ENCODE data around the gene PDAP1.
A peak's percentile ranks its signal among the peaks of the same experiment; 100 is the strongest.
"Not testable (repeated sequence)": the region's sequence is repeated elsewhere in the genome, so short reads cannot be mapped to it uniquely, and the experiment has no call there.

The PDAP1 gene

DNA sequence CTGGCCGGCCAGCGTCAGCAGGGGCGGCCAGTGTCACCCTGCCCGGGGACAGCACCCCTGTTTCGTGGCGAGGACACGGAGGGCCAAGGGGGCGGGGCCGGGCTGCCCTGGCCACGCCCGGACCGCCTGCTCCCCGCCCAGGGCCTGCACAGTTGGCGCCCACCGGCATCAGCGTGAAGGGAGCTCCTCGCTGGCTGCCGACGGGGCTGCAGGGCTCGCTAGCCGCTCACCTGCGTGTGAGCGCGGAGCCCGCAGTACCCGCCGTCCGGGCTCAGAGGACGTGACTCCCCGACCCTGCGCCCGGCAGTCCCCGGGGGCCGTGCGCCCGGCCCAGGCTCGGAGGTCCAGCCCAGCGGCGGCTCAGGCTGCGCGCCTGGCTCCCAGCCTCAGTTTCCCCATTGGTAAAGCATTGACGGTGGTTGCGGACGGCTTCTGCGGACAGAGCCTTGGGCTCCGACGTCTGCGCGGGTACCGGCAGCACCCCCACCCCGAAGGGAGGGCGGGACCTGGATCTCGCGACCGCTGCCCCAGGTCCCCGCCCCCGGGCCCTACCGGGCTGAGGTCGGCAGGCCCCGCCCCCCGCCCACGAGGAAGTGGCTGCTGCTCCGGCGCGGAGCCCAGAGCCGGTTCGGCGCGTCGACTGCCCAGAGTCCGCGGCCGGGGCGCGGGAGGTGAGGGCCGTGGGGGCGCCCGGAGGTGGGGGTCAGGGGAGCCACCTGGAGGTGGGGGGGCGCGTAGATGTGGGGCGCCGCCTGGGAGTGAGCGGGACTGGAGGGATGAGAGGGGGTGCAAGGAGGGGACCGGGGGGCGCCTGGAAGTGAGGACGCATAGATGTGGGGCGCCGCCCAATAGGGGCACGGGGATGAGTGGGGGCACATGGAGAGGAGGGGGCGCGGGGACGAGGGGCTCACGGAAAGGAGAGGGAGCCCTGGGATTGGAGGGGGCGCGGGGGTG is 34.0 kb downstream of the PDAP1 start, which contains the start of gene ARPC1B:
TSS of gene ARPC1B (plus strand) at position 620 of the 954 bp plus-strand sequence. CDS start 10,985 bp downstream, outside the sequence.
- DNase-seq: peak; percentile 97

DNA sequence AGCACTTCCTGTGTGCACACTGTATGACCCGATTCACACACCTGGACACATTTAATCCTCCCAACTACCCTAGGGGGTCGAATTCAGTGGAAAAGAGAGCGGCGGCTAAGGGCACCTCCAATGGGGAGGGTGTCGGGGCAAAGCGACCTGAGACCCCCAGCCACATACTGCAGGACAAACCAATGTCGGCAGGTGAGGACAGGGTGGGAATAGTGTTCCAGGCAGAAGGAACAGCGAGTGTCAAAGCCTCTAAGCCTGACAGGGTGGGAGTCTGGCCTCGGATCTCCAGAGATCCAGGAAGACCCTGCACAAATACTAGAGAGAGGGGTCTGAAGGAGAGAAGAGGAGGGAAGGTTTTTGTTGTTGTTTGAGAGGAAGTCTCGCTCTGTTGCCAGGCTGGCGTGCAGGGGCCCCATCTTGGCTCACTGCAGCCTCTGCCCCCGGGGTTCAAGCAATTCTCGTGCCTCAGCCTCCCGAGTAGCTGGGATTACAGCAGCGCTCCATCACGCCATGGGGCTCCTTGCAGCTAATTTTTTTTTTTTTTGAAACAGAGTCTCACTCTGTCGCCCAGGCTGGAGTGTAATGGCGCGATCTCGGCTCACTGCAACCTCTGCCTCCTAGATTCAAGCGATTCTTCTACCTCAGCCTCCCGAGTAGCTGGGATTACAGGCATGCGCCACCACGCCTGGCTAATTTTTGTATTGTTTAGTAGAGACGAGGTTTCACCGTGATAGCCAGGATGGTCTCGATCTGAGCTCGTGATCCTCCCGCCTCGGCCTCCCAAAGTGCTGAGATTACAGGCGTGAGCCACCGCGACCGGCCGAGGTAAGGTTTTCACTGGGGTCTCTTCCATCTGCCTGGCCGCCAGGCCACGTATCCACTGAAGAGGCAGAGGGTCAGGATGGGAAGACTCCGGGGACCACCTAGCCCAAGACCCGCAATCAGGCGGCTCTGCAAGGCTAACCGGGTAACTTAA is 35.0 kb downstream of the PDAP1 start:
- peak; percentile 68 for DNase-seq

DNA sequence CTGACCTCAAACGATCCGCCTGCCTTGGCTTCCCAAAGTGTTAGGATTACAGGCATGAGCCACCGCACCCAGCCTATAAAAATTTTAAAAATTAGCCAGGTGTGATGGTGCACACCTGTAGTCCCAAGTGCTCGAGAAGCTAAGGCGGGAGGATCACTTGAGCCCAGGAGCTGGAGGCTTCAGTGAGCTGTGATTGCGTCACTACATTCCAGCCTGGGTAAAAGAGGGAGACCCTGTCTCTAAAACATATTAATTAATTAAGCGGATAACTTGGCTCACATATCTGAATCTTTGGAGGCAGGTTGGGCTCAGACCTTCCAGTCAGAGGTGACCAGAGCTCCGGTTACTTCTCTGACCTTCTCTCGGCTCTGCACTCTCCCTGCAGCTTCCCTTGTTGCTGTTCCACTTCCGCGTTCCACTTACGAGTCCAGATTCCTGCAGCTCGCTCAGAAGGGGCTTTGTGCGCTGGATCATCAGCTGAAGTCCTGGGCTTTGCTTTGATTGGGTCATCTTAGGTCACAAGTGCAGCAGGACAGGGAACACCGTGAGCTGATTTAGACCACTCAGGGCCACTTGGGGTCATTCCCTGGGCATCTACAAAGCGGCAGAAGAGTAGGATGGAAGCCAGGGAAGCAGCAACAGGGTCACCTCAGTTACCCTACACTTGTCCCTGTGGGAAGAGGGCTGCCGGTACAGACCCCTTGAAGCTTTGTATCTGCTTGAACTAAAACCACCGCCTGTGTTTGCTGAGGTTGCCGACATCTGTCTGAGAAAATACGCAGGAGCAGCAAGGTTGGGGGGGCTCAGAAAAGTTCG is 35.9 kb downstream of the PDAP1 start:
- peak; percentile 94 for DNase-seq

DNA sequence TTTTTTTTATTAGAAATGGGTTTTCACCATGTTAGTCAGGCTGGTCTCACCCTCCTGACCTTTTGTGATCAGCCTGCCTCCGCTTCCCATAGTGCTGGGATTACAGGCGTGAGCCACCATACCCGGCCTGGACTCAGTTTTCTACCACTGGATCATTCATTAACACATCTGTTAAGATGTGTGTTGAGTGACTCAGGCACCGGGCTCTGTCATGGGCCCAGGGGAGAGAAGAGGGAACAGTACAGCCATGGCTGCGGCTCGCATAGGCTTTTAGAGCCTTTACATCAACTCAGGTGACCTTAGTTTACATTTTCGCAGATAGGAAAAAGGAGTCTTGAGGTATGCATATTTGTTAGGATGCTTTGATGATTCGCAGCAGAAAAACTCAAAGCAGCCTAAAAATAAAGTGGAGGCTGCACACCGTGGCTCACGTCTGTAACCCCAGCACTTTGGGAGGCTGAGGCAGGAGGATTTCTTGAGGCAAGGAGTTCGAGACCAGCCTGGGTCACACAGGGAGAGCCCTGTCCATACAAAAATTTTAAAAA is 36.9 kb downstream of the PDAP1 start:
- DNase-seq: peak; percentile 29

GRCh38 chr7:99369767-99370391 is 38.5 kb downstream of the PDAP1 start:
- no peak for DNase-seq

DNA sequence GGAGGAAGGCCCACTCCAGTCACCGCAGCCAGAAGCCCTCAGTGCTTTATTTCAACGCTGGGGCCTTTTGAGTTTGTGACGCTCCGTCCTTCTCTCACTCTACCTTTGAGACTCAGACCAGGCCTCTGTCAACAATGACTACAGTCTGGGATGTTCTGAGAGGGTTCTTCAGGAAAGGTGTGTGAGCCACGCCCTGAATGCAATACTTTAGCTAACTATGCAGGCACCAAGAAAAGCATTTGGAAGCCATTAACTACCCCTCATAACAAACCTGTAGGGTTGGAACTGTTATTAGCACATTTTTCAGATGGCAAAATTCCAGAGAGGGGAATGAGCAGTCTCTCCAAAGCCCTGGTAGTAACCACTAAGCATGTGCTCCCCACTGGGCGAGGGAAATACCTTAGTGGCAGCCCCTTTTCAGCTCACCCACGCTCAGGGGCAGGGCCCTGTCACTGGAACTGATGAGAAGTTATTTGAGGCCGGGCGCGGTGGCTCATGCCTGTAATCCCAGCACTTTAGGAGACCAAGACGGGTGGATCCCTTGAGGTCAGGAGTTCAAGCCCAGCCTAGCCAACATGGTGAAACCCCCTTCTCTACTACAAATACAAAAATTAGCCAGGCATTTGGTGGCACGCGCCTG is 39.5 kb downstream of the PDAP1 start:
- no peak for DNase-seq

DNA sequence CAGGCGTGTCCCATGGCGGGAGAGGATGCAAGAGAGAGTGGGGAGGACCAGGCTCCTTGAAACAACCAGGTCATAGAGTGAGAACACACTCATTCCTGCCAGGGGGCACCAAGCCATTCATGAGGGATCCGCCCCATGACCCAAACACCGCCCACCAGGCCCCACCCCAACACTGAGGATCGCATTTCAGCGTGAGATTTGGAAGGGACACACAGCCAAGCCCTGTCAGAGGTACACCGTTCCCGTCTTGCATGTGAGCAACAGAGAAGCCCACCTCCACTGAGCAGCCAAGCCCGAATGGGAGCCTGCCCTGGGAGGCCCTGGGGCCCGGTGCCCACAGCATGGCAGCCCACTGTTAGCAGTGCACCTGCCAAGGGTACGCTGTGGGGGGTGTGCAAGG is 41.8 kb downstream of the PDAP1 start:
- no peak for DNase-seq

DNA sequence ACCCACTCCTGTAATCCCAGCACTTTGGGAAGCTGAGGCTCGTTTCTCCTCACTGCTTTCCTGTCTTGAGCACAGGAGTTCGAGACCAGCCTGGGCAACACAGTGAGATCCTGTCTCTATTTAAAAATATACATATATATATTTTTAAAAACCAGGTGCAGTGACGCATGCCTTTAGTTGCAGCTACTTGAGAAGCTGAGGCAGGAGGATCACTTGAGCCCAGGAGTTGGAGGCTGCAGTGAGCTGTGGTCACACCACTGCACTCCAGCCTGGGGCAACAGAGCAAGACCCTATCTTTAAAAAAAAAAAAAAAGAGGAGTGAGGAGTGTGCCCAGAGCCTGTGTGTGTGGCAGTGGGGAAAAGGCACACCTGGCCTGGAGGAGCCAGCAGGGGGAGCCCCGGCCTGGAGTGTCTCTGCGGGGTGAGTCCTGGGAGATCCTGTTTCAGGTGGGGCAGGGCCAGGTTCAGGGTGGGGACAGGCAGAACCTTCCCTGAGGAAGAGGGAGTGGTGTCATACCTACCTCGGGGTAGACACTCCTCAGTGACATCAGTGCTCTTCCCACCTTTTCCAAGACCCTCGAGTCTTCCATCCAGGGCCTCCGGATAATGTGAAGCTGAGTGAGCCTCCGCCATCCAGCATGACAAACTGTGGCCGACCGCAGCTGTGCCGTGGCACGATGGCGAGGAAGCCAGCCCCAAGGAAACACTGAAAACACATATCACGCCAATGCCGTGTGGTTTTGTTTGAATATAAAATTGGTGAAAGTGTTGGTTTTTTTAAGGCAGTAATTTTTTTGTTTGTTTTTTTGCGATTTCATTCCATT is 42.9 kb downstream of the PDAP1 start:
- DNase-seq: peak; percentile 72

GRCh38 chr7:99363286-99363685 is 45.1 kb downstream of the PDAP1 start:
- DNase-seq: no peak

DNA sequence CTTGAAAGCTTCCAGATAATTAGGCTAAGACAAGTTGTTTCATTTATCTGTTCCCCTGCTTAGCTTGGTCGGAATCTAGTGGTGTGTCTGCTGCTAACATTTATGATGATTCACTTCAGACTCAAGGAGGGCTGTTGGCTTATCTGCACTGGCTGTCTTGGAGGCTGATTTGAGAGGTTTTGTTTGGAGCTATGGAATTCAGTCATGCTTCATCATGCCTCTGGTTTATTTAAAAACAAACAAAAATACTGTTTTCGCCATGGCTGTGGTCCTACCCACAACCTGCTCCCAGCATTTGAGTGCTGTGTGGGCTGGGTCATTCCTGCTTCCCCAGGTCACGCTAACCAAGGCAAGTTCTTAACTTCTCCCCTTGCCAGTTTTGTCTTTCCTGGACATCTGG is 45.6 kb downstream of the PDAP1 start:
- DNase-seq: no peak

DNA sequence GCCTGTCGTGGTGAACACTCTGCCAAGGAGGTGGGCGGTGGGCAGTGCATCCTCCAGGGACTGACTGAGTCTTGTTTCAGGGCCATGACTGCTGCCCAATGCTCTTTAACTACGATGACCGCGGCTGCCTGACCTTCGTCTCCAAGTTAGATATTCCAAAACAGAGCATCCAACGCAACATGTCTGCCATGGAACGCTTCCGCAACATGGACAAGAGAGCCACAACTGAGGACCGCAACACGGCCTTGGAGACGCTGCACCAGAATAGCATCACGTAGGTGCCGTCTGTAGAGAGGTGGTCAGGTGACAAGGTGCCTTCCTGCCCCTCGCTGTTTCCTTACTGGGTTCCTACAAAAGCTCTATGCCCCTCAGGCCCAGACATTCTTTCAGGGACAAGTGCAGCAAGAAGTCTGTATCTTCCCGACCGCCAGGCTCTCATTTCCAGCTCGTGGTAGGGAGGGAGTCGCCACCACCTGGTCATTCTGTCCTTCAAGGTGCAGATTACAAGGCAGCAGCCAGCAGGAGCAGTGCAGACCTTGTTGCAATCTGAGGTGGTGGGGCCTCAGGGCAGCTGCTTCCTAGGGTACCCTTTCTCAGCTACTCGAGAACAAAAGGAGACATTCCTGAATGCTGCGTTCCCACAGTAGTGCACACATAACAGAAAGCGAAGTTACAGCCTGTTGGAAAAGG is 48.8 kb downstream of the PDAP1 start:
- DNase-seq: no peak

DNA sequence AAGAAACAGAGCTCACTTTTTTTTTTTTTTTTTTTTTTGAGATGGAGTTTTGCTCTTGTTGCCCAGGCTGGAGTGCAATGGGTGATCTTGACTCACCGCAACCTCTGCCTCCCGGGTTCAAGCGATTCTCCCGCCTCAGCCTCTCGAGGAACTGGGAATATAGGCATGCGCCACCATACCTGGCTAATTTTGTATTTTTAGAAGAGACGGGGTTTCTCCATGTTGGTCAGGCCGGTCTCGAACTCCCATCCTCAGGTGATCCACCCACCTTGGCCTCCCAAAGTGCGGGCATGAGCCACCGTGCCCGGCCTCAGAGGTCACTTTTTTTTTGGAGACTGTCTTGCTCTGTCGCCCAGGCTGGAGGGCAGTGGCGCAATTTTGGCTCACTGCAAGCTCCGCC is 49.9 kb downstream of the PDAP1 start:
- not testable (repeated sequence) for DNase-seq

DNA sequence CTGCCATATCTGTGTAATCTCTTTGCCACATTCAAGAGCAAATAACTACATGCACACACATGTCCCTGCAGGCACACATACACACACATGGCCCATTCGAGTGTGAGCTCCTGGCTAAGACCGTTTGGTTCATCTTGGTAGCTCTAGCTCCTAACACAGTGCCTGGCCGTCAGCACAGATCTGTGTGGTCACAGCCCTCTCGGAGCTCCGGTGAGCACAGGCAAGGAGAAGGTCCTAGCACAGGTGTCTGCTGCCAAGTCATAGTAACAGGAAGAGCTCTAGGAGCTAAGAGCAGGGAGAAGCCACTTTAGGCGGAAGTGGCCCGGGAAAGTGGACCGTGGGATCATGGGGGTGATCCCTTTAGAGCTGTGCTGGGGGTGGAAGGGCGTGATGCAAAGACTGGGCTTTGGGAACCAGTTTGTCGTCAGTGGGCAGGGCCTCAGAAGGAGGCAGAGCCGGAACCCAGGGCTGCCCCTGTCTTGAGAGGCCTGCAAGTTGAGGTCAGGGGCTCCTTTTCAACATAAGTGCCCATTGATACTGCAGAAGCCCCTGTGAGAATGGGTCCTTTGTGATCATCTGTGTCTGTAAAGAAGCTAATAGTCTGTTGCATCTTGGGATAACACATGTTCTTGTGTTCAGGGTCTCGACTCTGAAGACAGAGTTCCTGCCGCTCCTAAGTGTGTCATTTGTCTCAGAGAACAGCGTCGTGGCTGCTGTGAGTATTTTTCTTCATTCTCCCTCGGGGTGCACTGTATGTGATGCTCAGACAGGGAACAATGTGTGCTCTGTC is 50.5 kb downstream of the PDAP1 start:
- DNase-seq: no peak

DNA sequence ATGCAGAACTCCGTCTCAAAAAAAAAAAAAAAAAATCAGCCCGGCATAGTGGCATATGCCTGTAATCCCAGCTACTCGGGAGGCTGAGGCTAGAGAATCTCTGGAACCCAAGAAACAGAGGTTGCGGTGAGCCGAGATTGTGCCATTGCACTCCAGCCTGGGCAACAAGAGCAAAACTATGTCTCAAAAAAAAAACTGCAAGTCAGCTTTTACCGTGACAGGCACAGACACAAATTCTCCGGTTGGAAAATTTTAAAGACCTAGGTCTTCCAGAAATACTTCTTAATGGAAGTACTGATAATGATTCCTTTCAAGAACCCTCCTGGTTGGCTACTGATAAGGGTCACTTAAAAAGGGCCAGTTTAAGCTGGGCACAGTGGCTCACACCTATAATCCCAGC is 53.3 kb downstream of the PDAP1 start:
- DNase-seq: no peak

GRCh38 chr7:99352247-99352646 is 56.1 kb downstream of the PDAP1 start:
- DNase-seq: no peak

- not testable (repeated sequence) for DNase-seq
Measured at GRCh38 chr7:99350641-99351040, 57.8 kb downstream of the PDAP1 start.

Measured in DMS53 (cell line).